ENCODE data around the gene CELSR1.
"Not testable (repeated sequence)": the region's sequence is repeated elsewhere in the genome, so short reads cannot be mapped to it uniquely, and the experiment has no call there.

The CELSR1 gene

DNA sequence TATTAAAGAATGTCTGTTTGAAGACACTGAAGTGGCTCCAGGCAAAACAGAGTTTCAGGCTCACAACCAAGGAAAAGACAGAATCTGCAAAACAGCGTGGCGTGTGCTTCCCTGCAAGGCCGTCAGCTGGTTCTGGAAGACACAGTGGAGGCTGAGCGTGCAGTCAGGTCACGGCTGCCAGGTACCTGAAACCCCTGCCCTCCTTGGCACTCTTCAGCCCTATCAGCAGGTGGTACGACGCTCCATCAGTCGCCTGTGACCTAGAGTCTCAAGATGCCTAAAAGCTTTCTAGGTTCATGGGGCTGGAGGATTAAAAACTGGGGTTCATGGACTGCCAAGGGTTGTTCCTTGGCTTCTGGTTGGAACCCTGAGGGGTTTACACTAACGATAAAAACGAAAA lies 136.1 kb downstream of the CELSR1 start:
- no peak for DNase-seq (ENCODE audit: low read depth, low spot score)

GRCh38 chr22:46399251-46400024 lies 138.0 kb downstream of the CELSR1 start:
- no peak for DNase-seq (ENCODE audit: low read depth, low spot score)

DNA sequence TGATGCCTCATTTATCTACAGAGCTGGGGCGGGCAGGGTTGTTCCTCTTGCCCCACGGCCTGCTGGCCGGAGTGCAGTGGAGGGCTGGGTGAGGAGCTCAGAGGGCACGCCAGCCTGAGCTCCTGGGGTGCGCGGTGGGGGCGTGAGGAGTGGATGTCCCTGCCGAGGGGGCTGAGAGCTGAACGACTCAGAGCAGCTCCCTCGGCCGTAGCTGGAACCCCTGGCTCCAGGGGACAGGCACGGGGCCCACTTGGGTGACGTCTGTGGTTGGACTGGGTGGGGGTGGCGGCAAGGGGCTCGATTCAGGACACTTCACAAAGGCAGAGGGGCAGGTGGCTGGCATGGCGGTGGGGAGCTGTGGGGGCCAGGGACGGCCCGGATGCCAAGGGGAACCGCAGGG lies 139.5 kb downstream of the CELSR1 start:
- DNase-seq (ENCODE audit: low read depth, low spot score) = no peak

DNA sequence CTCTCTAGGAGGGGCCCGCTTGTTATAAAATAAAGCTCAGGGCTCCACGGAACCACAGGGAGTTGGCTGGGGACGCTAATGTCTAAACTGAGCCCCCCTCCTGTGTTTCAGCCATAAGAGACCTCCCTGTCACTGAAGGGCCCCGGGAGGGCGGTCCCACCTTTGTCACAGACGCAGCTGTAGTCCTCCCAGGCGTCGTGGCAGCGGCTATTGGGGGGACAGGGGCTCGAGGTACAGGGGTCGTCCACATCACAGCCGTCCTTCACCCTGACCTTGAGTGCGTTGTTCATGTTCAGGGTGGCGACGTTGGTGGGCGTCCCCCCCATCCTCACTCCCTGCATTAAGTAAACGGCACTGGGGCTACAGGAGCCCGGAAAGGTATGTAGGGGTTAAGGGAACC lies 139.9 kb downstream of the CELSR1 start:
- DNase-seq (ENCODE audit: low read depth, low spot score) = no peak

GRCh38 chr22:46397049-46397448 lies 140.4 kb downstream of the CELSR1 start:
- DNase-seq (ENCODE audit: low read depth, low spot score) = not testable (repeated sequence)

DNA sequence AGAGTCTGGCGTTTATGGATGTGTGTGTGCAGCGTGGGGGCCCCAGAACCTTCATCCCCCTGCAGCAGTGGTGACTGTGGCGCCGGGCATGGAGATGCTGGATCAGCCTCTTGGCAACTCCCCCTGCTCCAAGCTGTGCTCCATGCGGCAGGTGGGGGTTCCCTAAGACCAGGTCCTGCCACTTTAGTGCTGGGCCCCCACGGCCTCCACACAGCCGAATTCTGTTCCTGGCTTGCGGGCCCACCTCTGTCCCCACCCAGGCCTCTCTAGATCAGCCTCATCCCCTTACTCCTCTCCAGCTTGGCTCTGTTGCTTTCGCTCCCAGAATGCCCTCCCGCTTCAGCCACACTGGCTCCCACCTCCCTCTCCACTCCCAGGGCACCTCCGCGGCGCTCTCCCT lies 142.3 kb downstream of the CELSR1 start:
- no peak for DNase-seq (ENCODE audit: low read depth, low spot score)

DNA sequence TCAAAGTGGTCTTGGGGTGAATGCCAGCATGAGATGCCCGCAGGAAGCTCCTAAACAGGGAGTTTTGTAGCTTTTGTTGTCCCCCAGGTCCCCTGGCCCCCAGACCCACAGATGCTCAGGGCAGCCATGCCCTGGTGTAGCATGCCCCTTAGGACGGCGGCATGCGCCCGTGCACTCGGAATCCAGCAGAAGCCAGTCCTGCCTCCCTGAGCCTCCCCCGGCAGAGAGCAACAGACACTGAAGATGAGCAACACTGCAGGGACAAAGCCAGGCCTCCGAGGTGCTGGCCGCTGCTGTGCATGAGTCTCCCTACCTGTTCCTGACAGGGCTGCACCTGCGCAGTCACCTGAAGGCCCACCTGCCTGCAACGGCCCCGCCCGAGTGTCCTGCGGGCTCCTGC lies 142.8 kb downstream of the CELSR1 start:
- DNase-seq (ENCODE audit: low read depth, low spot score) = no peak

DNA sequence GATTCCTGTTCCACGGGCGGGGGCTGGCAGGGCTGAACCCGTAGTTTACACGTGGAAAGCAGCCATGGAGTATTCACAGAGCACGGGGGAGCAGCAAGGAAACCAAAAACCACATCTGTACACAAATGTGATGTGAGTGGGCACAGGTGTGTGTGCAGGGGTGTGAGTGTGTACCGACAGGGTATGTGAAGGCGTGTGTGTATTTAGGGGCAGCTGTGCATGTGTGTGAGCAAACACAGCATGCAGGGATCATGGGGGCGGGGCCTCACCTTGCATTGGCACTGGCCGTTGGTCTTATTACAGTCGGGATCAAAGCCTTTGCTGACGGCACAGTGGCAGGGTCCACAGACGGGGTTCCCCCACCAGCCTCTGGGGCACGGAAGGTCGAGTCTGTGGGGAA lies 143.5 kb downstream of the CELSR1 start:
- DNase-seq (ENCODE audit: low read depth, low spot score) = no peak

- no peak for DNase-seq (ENCODE audit: low read depth, low spot score)
Measured at GRCh38 chr22:46392137-46392844, 145.1 kb downstream of the CELSR1 start.

DNA sequence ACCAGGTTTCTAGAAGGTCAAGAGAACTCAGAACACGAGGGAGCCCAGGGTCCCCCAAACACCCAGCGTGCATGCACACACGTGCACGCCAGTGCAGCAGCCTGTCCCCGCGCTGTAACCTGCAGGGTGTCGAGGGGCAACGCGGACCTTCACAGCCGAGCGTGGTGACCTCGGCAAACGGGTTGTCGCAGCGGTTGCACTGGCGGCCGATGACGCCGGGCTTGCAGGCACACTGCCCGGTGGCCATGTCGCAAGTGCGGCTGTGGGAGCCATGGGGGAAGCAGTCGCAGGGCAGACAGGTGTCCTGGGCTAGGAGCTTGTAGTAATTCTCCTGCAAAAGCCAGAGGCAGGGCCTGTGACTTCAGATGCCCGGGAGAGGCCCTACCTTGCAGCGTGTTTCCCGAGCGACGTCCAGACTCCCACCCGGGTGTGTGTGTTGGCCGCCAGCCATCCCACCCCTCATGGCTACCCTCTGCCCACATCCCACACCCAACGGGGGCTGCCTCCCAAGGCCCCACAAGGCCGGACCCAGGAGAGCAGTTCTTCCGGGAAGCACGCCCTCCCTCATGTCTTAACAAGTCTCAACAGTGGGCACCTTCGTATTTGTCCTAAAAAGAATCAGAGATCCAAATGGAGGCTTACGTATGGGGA lies 145.8 kb downstream of the CELSR1 start:
- no peak for DNase-seq (ENCODE audit: low read depth, low spot score)

GRCh38 chr22:46390652-46391301 lies 146.6 kb downstream of the CELSR1 start:
- DNase-seq (ENCODE audit: low read depth, low spot score) = no peak

- no peak for DNase-seq (ENCODE audit: low read depth, low spot score)
Measured at GRCh38 chr22:46390105-46390651, 147.2 kb downstream of the CELSR1 start.

GRCh38 chr22:46389081-46389480 lies 148.3 kb downstream of the CELSR1 start:
- no peak for DNase-seq (ENCODE audit: low read depth, low spot score)

DNA sequence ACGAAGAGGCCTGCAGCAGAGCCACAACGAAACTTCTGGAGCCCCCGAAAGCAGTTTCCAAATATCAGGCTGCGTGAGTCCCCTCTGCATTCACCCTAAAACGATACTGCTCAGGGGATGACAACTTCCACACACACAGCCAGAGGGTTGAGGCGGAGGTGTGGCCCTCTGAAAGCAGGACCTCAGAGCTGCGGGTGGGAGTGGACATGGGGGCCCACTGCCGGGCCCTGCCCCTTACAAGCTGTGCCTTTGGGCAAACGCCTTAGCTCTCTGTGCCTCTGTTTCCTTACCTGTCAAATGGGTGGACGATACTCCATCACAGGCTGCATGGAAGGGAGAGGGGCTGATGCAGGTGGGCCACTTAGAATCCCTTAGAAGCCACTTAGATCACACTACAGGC lies 148.8 kb downstream of the CELSR1 start:
- no peak for DNase-seq (ENCODE audit: low read depth, low spot score)

DNA sequence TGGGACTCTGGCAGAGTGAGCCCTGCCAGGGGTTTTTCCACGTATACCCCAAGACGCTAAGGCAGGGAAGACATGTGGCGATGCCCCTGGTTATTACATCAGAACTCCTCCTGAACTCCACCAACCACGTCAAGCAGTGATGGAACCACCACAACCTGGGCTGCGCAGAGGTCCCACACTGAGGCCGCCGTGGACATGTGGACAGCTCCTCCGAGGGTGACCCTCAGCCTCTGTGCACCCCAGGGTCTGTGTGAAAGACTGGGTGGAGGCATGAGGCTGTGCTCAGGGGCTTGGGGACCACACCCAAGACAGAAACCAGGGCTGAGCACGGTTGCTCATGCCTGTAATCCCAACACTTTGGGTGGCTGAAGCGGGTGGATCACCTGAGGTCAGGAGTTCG lies 149.7 kb downstream of the CELSR1 start:
- no peak for DNase-seq (ENCODE audit: low read depth, low spot score)

- DNase-seq (ENCODE audit: low read depth, low spot score) = no peak
Measured at GRCh38 chr22:46386312-46386711, 151.1 kb downstream of the CELSR1 start.

DNA sequence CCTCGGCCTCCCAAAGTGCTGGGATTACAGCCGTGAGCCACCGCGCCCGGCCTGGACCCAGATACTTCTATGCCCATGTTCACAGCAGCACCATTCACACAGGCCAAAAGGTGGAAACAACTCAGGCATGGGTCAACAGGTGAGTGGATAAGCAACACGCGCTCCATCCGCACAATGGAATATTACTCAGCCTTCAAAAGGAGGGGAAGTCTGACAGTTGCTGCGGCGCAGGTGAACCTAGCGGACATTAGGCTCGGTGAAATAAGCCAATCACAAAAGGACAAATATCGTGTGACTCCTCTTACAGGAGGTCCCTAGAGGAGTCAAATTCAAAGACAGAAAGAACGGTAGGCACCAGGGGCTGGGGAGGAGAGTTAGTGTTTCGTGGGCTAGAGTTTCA lies 154.9 kb downstream of the CELSR1 start:
- no peak for DNase-seq (ENCODE audit: low read depth, low spot score)

- DNase-seq (ENCODE audit: low read depth, low spot score) = no peak
Measured at GRCh38 chr22:46381731-46382130, 155.7 kb downstream of the CELSR1 start.

DNA sequence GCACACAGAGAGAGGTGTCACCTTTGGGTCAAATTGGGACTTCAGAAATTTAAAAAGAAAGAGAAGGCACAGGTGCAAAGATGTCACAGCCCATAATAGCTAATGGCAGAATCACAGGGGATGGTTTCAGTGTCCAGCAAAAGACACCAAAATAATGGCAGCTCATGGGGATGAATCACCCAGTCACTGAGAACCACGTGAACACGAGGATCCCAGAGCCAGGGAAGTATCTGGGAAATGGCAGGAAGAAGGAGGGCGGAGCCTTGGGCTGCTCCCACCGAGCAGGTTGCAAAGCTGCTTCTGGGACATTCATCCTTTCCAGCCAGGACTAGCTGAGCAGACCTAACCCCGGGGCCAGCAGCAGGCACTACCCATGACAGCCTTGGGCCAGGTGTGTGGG lies 156.3 kb downstream of the CELSR1 start:
- DNase-seq (ENCODE audit: low read depth, low spot score) = no peak

- no peak for DNase-seq (ENCODE audit: low read depth, low spot score)
Measured at GRCh38 chr22:46380581-46380980, 156.8 kb downstream of the CELSR1 start.

DNA sequence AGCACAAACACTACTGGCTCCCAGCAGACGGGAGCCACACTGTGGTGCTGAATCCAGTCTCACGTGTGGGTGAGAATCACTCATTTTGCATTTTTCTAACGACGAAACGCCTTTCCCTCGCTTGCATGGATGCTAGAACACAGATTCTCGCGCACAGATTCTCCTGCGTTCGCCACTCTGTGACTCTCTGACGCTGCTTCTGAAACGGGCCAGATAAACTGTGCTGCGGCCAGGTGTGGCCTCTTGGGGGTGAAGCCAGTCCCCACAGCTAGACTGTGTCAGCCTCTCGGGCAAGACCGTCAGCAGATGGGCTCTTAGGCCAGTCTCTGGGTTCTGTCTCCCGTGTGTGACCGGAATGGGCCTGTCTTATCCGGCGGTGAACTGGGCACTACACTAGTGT lies 157.4 kb downstream of the CELSR1 start:
- DNase-seq (ENCODE audit: low read depth, low spot score) = no peak

Measured in iPS DF 19.7 (cell line).